H54 (cell line): ENCODE data around the gene ENTR1.
"Not testable (repeated sequence)": the region's sequence is repeated elsewhere in the genome, so short reads cannot be mapped to it uniquely, and the experiment has no call there.

ENCODE experiments used
- DNase-seq: peaks from one replicate; pipeline ENCODE4 v3.0.0; 2011; ENCODE audit warnings: low spot score, mixed read lengths; ENCODE audit not compliant: insufficient read length
- FAIRE-seq: peaks from 3 replicates; lab custom pipeline; 2011; peaks lifted over from hg19 to GRCh38; lab: Jason Lieb, UNC
- POLR2A ChIP-seq: IDR thresholded peaks from 2 replicates; pipeline ENCODE4 v1.6.1; 2011; ENCODE audit warnings: low read depth, mild to moderate bottlenecking, low read length

ENTR1 gene

GRCh38 chr9:136433849-136434579 lies 23.6 kb upstream of the ENTR1 start:
- no peak for TF ChIP-seq POLR2A
- FAIRE-seq = no peak
- DNase-seq = no peak

DNA sequence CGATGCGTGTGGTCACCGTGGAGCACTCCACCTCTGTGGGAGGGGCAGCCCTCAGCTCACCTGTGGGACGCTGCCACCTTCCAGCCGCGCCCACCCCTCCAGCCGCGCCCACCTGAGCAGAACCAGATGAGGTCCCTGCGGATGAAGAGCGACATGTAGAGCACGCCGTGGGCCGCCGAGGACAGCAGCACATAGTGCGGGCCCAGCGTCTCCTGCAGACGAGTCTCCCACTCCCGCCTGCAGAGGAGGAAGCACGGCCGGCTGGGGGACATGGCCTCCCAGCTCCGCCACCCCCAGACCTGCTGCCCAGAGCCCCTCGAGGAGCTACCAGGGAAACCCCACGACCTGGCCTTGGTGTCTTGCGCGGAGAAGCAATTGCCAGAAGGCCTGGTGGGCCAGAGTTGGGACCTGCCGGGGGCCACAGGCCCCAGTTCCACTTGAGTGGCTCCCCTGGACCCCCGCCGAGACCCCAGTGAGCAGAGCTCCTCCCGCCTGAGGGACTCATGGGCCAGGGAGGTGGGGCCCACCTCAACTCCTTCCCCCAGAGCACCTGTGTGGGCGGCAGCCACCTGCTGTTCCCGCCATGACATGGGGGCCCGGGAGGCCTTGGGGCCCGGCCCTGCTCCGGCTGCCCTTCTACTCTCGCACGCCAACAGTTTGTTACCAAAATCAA lies 22.8 kb upstream of the ENTR1 start:
- no peak for FAIRE-seq
- no peak for TF ChIP-seq POLR2A

GRCh38 chr9:136432591-136432990 lies 22.2 kb upstream of the ENTR1 start:
- TF ChIP-seq POLR2A = no peak
- DNase-seq (no peak), FAIRE-seq (no peak)

More for the DNA sequence above, 22.8 kb upstream of the ENTR1 start:
- DNase-seq = no peak

- no peak for TF ChIP-seq POLR2A
- FAIRE-seq (no peak), DNase-seq (no peak)
Measured at GRCh38 chr9:136431782-136432350, 21.5 kb upstream of the ENTR1 start.

GRCh38 chr9:136430588-136431234 lies 20.3 kb upstream of the ENTR1 start:
- FAIRE-seq (no peak), DNase-seq (no peak)
- no peak for TF ChIP-seq POLR2A

GRCh38 chr9:136429683-136430491 lies 19.5 kb upstream of the ENTR1 start:
- no peak for TF ChIP-seq POLR2A
- FAIRE-seq = no peak

DNA sequence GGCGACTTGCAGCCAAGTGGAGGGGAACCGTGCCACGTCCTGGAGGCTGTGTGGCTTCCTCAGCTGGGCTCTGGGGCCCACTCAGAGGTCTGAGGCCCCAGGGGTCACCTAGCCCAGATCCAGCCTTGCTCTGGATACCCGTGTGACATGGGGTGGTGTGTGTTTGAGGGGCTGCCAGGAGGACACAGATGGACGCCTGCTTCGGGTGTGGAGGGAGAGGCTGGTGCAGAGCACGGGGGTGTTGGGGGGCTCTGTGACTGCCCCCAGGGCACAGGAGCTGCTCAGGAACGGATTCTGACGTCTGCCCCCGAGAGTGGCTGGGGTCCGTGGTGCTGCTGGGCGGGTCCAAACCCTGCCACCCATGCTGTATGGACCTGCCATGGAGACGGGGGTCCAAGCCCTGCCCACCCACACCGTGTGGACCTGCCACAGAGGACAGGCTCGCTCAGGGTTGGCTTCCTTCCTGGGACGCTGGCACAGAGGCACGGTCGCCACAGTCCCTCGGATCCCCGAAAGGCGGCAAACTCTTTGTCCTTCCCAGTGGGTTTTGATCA lies 18.7 kb upstream of the ENTR1 start:
- DNase-seq = no peak
- FAIRE-seq = no peak
- TF ChIP-seq POLR2A = no peak

More at GRCh38 chr9:136429683-136430491, 19.5 kb upstream of the ENTR1 start:
- DNase-seq = no peak

DNA sequence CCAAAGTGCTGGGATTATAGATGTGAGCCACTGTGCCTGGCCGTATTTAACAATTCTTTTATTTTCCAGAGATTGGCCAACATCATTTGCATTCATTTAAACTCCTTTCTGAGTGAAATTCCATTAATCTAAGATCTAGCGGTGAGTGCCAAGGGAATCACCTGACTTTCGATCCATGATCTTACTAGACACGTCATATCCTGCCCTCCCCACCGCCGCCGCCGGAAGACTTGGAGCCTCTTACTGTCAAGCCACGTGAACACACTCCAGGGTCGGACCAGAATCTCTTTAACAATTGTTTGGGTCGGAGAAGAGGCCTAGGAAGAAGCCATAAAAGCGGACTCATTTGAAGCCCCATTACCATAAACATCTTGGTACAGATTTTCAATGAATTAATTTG lies 16.4 kb upstream of the ENTR1 start:
- TF ChIP-seq POLR2A = no peak
- DNase-seq (no peak), FAIRE-seq (no peak)

DNA sequence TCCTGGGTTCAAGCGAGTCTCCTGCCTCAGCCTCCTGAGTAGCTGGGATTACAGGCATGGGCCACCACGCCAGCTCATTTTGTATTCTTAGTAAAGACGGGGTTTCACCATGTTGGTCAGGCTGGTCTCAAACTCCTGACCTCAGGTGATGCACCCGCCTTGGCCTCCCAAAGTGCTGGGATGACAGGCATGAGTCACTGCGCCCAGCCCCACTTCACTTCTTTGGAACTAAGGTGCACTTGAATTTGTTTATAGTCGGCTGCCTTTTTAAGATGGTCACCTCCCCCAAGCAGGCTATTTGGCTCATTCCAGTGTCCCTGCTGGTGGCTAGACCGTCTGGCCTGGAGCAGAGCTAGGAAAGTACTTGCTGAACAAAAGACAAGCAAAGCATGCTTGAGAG lies 15.0 kb upstream of the ENTR1 start:
- not testable (repeated sequence) for DNase-seq, FAIRE-seq

DNA sequence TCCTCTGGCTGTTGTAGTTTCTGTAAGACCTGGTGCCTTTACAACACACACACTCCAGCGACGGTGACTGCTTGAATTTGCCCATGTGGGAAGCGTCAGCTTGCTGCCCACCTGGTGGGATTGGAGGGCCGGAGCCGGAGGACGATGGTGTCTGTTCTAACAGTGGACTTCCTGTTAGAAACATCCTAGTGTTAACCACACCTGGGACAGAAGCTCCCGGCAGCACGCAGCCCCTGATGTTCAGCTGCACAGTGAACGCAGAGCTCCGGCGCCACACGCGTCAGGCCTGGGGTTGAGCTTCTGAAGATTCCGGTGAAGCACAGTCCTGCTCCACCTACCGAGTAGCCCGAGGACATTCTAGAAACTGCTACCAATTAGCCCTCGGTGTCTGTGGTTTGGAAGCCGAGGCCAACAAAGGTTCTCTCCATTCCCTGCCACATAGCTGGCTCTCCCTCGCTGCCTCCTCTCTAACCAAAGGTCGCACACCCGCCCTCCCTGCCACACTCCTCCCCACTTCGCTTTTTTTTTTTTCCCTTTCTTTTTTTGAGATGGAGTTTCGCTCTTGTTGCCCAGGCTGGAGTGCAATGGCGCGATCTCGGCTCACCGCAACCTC lies 14.4 kb upstream of the ENTR1 start:
- DNase-seq (no peak), FAIRE-seq (no peak)
- no peak for TF ChIP-seq POLR2A

GRCh38 chr9:136423432-136424146 lies 13.2 kb upstream of the ENTR1 start:
- TF ChIP-seq POLR2A = no peak
- FAIRE-seq = no peak
- no peak for DNase-seq

DNA sequence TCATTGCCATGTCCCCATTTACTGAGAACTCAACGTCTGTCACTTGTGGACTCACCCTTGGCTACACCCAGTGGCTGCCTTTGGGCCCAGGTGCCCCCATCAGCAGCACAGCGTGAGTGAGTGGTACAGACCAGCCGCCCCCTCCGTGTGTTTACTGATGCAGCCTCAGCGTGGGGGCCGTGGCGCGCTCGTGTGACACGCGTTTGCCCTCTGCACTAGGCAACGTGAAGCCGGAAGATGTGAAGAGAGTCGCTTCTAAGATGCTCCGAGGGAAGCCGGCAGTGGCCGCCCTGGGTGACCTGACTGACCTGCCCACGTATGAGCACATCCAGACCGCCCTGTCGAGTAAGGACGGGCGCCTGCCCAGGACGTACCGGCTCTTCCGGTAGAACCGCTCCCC lies 12.5 kb upstream of the ENTR1 start:
- TF ChIP-seq POLR2A = no peak
- no peak for DNase-seq
- no peak for FAIRE-seq
